ENCODE measurements around the gene TTC3. TPM values are rescaled to one million over a fixed set of nuclear protein-coding genes. Genes with fewer than 3 reads are reported as not detected.
A peak's percentile ranks its signal among the peaks of the same experiment; 100 is the strongest.

The TTC3 gene
- total RNA-seq, 1 donor from 2014 or later = 223 TPM

GRCh38 chr21:37136261-37136660, 63.2 kb downstream of the TTC3 start:
- no peak for FAIRE-seq
- no peak overlapping the region for H3K4me3 Mint-ChIP-seq (ENCODE audit: unreplicated experiment)
- H3K4me1 Mint-ChIP-seq (ENCODE audit: low read depth, unreplicated experiment) = peaks cover 6% of the 10 kb centered on the region
- DNase-seq (ENCODE audit: low read depth) = no peak
- no peaks in the 10 kb centered on the region for H3K79me2 ChIP-seq (ENCODE audit: insufficient read depth, low read length)
- H3K9me3 Mint-ChIP-seq (ENCODE audit: unreplicated experiment) = peaks cover 4% of the 10 kb centered on the region
- no peak overlapping the region for H3K4me3 ChIP-seq (ENCODE audit: insufficient read depth, low read depth, low read length)
- H3K27me3 Mint-ChIP-seq (ENCODE audit: low read depth, unreplicated experiment) = no peaks in the 10 kb centered on the region
- peaks cover 14% of the 10 kb centered on the region for H3K4me1 ChIP-seq (ENCODE audit: insufficient read depth, low read length)
- no peak overlapping the region for H3K9ac ChIP-seq (ENCODE audit: low read length)
- H3K9me3 ChIP-seq (ENCODE audit: insufficient read depth, low read depth, low read length) = peaks cover 5% of the 10 kb centered on the region
- H3K27me3 ChIP-seq (ENCODE audit: insufficient read depth, low read length) = no peaks in the 10 kb centered on the region
- peaks cover 43% of the 10 kb centered on the region for H3K36me3 Mint-ChIP-seq (ENCODE audit: low read depth, unreplicated experiment)
- peaks cover 11% of the 10 kb centered on the region for H4K20me1 ChIP-seq (ENCODE audit: insufficient read depth, low read length)
- no peak for TF ChIP-seq EZH2 (IDR thresholded peaks at IDR 0.05; ENCODE audit: insufficient read depth, low read length)
- TF ChIP-seq CTCF (IDR thresholded peaks at IDR 0.05; ENCODE audit: insufficient read depth, low read depth, low read length) = no peak
- H3K27ac ChIP-seq (ENCODE audit: low read depth, low read length) = no peak overlapping the region
- no peak overlapping the region for H3K27ac Mint-ChIP-seq (ENCODE audit: unreplicated experiment)
- no peak overlapping the region for H2AFZ ChIP-seq (ENCODE audit: low read depth, low read length)
- no peak overlapping the region for H3K4me2 ChIP-seq (ENCODE audit: low read length)
- H3K36me3 ChIP-seq (ENCODE audit: insufficient read depth, low read length) = peaks cover 63% of the 10 kb centered on the region

- H3K36me3 Mint-ChIP-seq (ENCODE audit: low read depth, unreplicated experiment) = peaks cover 42% of the 10 kb centered on the region
- H3K4me3 Mint-ChIP-seq (ENCODE audit: unreplicated experiment) = no peak overlapping the region
- FAIRE-seq (no peak), DNase-seq (ENCODE audit: low read depth) (no peak)
- H3K9me3 Mint-ChIP-seq (ENCODE audit: unreplicated experiment) = peaks cover 4% of the 10 kb centered on the region
- Histone ChIP-seq H3K36me3 (ENCODE audit: insufficient read depth, low read length) (peaks cover 60% of the 10 kb centered on the region), H2AFZ (ENCODE audit: low read depth, low read length) (no peak overlapping the region), H3K79me2 (ENCODE audit: insufficient read depth, low read length) (no peaks in the 10 kb centered on the region), H3K4me3 (ENCODE audit: insufficient read depth, low read depth, low read length) (no peak overlapping the region), H3K27ac (ENCODE audit: low read depth, low read length) (no peak overlapping the region), H3K9ac (ENCODE audit: low read length) (no peak overlapping the region), H4K20me1 (ENCODE audit: insufficient read depth, low read length) (peaks cover 6% of the 10 kb centered on the region), H3K9me3 (ENCODE audit: insufficient read depth, low read depth, low read length) (peaks cover 5% of the 10 kb centered on the region), H3K4me2 (ENCODE audit: low read length) (no peak overlapping the region), H3K4me1 (ENCODE audit: insufficient read depth, low read length) (peaks cover 13% of the 10 kb centered on the region), H3K27me3 (ENCODE audit: insufficient read depth, low read length) (no peaks in the 10 kb centered on the region)
- H3K27ac Mint-ChIP-seq (ENCODE audit: unreplicated experiment) = no peak overlapping the region
- H3K27me3 Mint-ChIP-seq (ENCODE audit: low read depth, unreplicated experiment) = no peaks in the 10 kb centered on the region
- peaks cover 6% of the 10 kb centered on the region for H3K4me1 Mint-ChIP-seq (ENCODE audit: low read depth, unreplicated experiment)
- no peak for TF ChIP-seq EZH2 (IDR thresholded peaks at IDR 0.05; ENCODE audit: insufficient read depth, low read length)
- no peak for TF ChIP-seq CTCF (IDR thresholded peaks at IDR 0.05; ENCODE audit: insufficient read depth, low read depth, low read length)
Measured at GRCh38 chr21:37136744-37137143, 63.7 kb downstream of the TTC3 start.

DNA sequence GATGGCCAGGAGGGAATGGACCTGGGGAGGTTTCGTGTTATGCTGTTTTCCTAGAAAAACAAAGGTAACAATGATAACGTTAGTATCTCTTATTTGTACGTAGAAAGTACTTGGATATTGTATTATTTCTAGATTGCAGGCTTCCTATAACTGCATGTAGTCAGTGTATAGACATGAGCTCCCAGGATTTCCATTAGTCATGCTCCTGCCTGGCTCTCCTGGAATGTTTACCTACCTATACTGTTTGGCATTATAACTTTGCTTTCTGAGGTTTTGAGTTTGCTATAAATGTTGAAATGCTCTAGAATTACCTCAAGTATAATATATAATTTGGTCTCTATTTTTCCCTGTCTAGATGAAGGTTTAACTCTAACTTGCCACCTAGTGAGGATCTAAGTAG, 66.1 kb downstream of the TTC3 start:
- H3K27me3 Mint-ChIP-seq (ENCODE audit: low read depth, unreplicated experiment) = no peaks in the 10 kb centered on the region
- no peak overlapping the region for H2AFZ ChIP-seq (ENCODE audit: low read depth, low read length)
- no peak for TF ChIP-seq CTCF (IDR thresholded peaks at IDR 0.05; ENCODE audit: insufficient read depth, low read depth, low read length)
- no peak for TF ChIP-seq EZH2 (IDR thresholded peaks at IDR 0.05; ENCODE audit: insufficient read depth, low read length)
- DNase-seq (ENCODE audit: low read depth) (peak; percentile 27), FAIRE-seq (no peak)
- peaks cover 47% of the 10 kb centered on the region for H3K36me3 ChIP-seq (ENCODE audit: insufficient read depth, low read length)
- H3K9me3 ChIP-seq (ENCODE audit: insufficient read depth, low read depth, low read length) = peaks cover 5% of the 10 kb centered on the region
- no peak overlapping the region for H3K4me3 Mint-ChIP-seq (ENCODE audit: unreplicated experiment)
- peak overlapping the region; percentile 21 for H3K4me2 ChIP-seq (ENCODE audit: low read length)
- H3K27ac ChIP-seq (ENCODE audit: low read depth, low read length) = peak overlapping the region; percentile 65
- H3K9ac ChIP-seq (ENCODE audit: low read length) = no peak overlapping the region
- peaks cover 6% of the 10 kb centered on the region for H3K4me1 Mint-ChIP-seq (ENCODE audit: low read depth, unreplicated experiment)
- peaks cover 4% of the 10 kb centered on the region for H3K9me3 Mint-ChIP-seq (ENCODE audit: unreplicated experiment)
- peaks cover 6% of the 10 kb centered on the region for H4K20me1 ChIP-seq (ENCODE audit: insufficient read depth, low read length)
- H3K27ac Mint-ChIP-seq (ENCODE audit: unreplicated experiment) = peak overlapping the region; percentile 18
- H3K79me2 ChIP-seq (ENCODE audit: insufficient read depth, low read length) = no peaks in the 10 kb centered on the region
- no peaks in the 10 kb centered on the region for H3K27me3 ChIP-seq (ENCODE audit: insufficient read depth, low read length)
- peaks cover 41% of the 10 kb centered on the region for H3K36me3 Mint-ChIP-seq (ENCODE audit: low read depth, unreplicated experiment)
- H3K4me3 ChIP-seq (ENCODE audit: insufficient read depth, low read depth, low read length) = no peak overlapping the region
- H3K4me1 ChIP-seq (ENCODE audit: insufficient read depth, low read length) = peaks cover 13% of the 10 kb centered on the region
